Lower lobe of right lung (tissue), 2 donors: Measurements from ENCODE around the gene U2SURP. TPM values are rescaled to one million over a fixed set of nuclear protein-coding genes. Genes with fewer than 3 reads are reported as not detected.
A peak's percentile ranks its signal among the peaks of the same experiment; 100 is the strongest.

ENCODE experiments used
- ATAC-seq, 2 donors: fragments of 200-7000 bp; cut with Tn5 transposase; one replicate each; pipeline ENCODE4 v1.9.1; 2020 to 2022; ENCODE audit warnings: mild to moderate bottlenecking in 2 of 2, moderate library complexity in 2 of 2
- DNase-seq: peaks from one replicate; pipeline ENCODE4 v3.0.0-alpha.2; 2020
- H3K27ac ChIP-seq: fragments of 200-600 bp; one replicate; pipeline ENCODE4 v1.8.0; 2022
- H3K27me3 ChIP-seq: fragments of 200-600 bp; one replicate; pipeline ENCODE4 v1.8.0; 2022; ENCODE audit warnings: low read depth
- H3K36me3 ChIP-seq: fragments of 200-600 bp; one replicate; pipeline ENCODE4 v1.8.0; 2022; ENCODE audit warnings: mild to moderate bottlenecking
- H3K4me1 ChIP-seq: fragments of 200-600 bp; one replicate; pipeline ENCODE4 v1.8.0; 2022
- H3K4me3 ChIP-seq: fragments of 200-600 bp; one replicate; pipeline ENCODE4 v1.8.0; 2022; ENCODE audit warnings: mild to moderate bottlenecking
- H3K9me3 ChIP-seq: fragments of 200-600 bp; one replicate; pipeline ENCODE4 v1.8.0; 2022
- CTCF ChIP-seq: fragments of 200-600 bp; IDR thresholded peaks from one replicate; pipeline ENCODE4 v1.8.0; 2022; ENCODE audit warnings: antibody characterized with exemption, mild to moderate bottlenecking
- intact Hi-C: fragments of 100-400 bp; cut with DNase I; formaldehyde crosslinking; loops from one replicate; pipeline ENCODE4 v1.11.0; 2022
- long read RNA-seq: library from polyadenylated mRNA; unstranded; transcript quantifications from one replicate; pipeline ENCODE4 v2.0.0, GENCODE V29; 2021
- total RNA-seq: library from RNA; stranded (reverse); fragmentation: NEBNext Ultra II Directional; extraction: Animal tissue kit (Norgen Biotek cat#: 25700); gene quantifications from one replicate; pipeline ENCODE4 v1.2.1, GENCODE V29; 2021
- donor health status: DM: no; HTN: yes; CAD: no; lungs with severe emphysema.

Gene U2SURP
- 74.0 TPM for total RNA-seq
- long read RNA-seq, full-length matches to known transcripts = 10 of 80 reads
- long read RNA-seq, partial matches to known transcripts = 42 of 80 reads
- long read RNA-seq, other reads (novel, unspliced or antisense) = 28 of 80 reads

GRCh38 chr3:143001369-143002082, at the start of gene U2SURP:
U2SURP (plus strand) TSS chr3:143001570; CDS start chr3:143001629, 59 bp downstream.
- Histone ChIP-seq H3K27me3 (no peaks in the 10 kb centered on the region), H3K4me1 (peaks cover 45% of the 10 kb centered on the region), H3K27ac (peak within 1 kb of the TSS; percentile 92), H3K4me3 (peak within 1 kb of the TSS; percentile 94), H3K36me3 (no peaks in the 10 kb centered on the region), H3K9me3 (no peaks in the 10 kb centered on the region)
- intact Hi-C loops = no loop called here
- DNase-seq = peak; percentile 98
- ATAC-seq = peak; percentile 99
- TF ChIP-seq CTCF = peak; percentile 17

- intact Hi-C loops = no loop called here
- DNase-seq = no peak
- no peak overlapping the region for H3K4me3 ChIP-seq
- no peaks in the 10 kb centered on the region for H3K9me3 ChIP-seq
- H3K27me3 ChIP-seq = peaks cover 26% of the 10 kb centered on the region
- H3K36me3 ChIP-seq = no peaks in the 10 kb centered on the region
- no peak for ATAC-seq
- TF ChIP-seq CTCF = no peak
- no peak overlapping the region for H3K27ac ChIP-seq
- no peaks in the 10 kb centered on the region for H3K4me1 ChIP-seq
These were observed 49.6 kb upstream of the U2SURP start for GRCh38 chr3:142951794-142952193.

DNA sequence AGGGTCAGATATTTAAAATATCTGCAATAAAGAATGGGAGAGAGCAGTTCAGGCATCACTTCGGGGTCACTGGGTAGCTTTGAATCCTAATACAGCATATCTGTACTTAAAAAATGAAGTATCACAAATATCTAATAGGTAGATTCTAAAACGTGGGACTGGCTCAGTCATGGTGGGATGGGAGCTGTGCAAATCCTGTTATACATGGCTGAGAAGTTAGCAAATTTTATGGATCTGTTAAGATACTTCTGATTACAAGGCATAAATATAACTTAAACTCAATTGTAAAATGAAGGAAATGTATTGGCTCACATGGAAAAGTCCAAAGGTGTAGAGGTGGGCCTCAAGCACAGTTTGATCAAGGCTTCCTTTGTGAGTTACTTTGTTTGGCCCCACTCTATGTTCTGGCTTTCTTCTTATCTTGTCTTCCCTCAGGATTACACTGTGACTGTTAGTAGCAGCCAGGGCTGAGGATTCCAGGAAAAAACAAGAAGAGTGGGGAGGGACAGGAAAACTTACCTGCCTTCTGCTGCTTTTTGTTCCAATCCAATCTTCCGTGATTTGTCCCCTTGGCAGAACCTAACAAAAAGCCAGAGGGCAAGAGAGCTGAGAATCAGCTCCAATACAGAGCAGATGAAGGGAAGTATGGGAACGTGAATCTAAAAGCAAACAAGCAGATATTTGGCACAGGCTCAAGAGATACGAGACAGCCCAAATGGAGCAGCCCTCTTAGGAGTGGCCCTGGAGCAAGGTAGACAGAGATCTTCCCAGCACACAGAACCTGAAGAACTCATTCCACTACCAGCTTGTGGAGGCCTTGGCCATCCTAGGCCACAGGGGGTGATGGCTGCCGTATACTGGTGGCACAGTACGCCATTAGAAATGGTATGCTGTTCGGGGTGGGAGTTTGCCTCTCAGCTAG, 48.8 kb upstream of the U2SURP start:
- DNase-seq (no peak), ATAC-seq (no peak)
- H3K36me3 ChIP-seq = no peaks in the 10 kb centered on the region
- intact Hi-C loops = no loop called here
- no peak for TF ChIP-seq CTCF
- H3K9me3 ChIP-seq = no peaks in the 10 kb centered on the region
- H3K4me1 ChIP-seq = no peaks in the 10 kb centered on the region
- H3K27me3 ChIP-seq = peaks cover 19% of the 10 kb centered on the region
- H3K27ac ChIP-seq = no peak overlapping the region
- no peak overlapping the region for H3K4me3 ChIP-seq

GRCh38 chr3:142953443-142953842, 47.9 kb upstream of the U2SURP start:
- ATAC-seq (no peak), DNase-seq (no peak)
- Histone ChIP-seq H3K4me1 (no peaks in the 10 kb centered on the region), H3K27ac (no peak overlapping the region), H3K4me3 (no peak overlapping the region), H3K36me3 (no peaks in the 10 kb centered on the region), H3K27me3 (peaks cover 11% of the 10 kb centered on the region), H3K9me3 (no peaks in the 10 kb centered on the region)
- TF ChIP-seq CTCF = no peak
- intact Hi-C loops = no loop called here

DNA sequence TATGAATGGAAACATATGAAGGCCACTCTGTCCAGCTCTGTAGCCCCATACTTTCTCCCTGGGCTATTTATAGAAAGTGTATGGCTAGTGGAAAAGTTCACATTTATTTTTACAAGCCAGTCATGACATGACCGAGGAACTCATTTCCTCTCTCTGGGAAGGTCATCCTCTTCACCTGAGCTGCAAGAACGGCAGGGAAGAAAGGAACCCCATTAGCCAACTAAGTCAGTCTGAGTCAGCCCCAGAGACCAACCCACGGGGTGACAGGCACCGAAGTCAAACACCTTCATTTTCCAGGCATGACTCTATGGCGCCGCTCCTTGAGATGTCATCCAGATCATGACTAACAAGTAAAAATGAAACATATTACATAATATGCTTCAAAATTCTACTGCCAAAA, 42.7 kb upstream of the U2SURP start:
- Histone ChIP-seq H3K27me3 (peaks cover 41% of the 10 kb centered on the region), H3K36me3 (no peaks in the 10 kb centered on the region), H3K9me3 (no peaks in the 10 kb centered on the region), H3K4me3 (no peak overlapping the region), H3K27ac (no peak overlapping the region), H3K4me1 (no peaks in the 10 kb centered on the region)
- no peak for TF ChIP-seq CTCF
- DNase-seq (no peak), ATAC-seq (no peak)
- intact Hi-C loops = no loop called here
